MG63 (cell line): ENCODE measurements around the gene ATP2B2. TPM values are rescaled to one million over a fixed set of nuclear protein-coding genes. Genes with fewer than 3 reads are reported as not detected.

ENCODE experiments used
- DNase-seq: peaks from one replicate; pipeline ENCODE4 v3.0.0-alpha.2; 2020
- H3K27me3 ChIP-seq: fragments of 250-450 bp; sonication (Bioruptor Pico); 2 replicates; pipeline ENCODE4 v1.5.1; 2020; ENCODE audit warnings: mild to moderate bottlenecking, moderate library complexity
- H3K36me3 ChIP-seq: fragments of 250-450 bp; sonication (Bioruptor Pico); 2 replicates; pipeline ENCODE4 v1.5.1; 2020; ENCODE audit warnings: mild to moderate bottlenecking, moderate library complexity
- H3K4me3 ChIP-seq: fragments of 250-450 bp; sonication (Bioruptor Pico); 2 replicates; pipeline ENCODE4 v1.5.1; 2020; ENCODE audit warnings: mild to moderate bottlenecking, moderate library complexity
- H3K9me3 ChIP-seq: fragments of 250-450 bp; sonication (Bioruptor Pico); 2 replicates; pipeline ENCODE4 v1.5.1; 2020; ENCODE audit warnings: mild to moderate bottlenecking, moderate library complexity
- total RNA-seq: library from RNA; depleted of rRNA; stranded (reverse); fragments of >200 nt; shearing (Covaris generic); gene quantifications from 2 replicates; pipeline ENCODE4 v1.2.3, GENCODE V29; 2014; ENCODE audit warnings: low replicate concordance

The ATP2B2 gene
- total RNA-seq, 1 experiment from 2014 or later: 0.03 TPM

DNA sequence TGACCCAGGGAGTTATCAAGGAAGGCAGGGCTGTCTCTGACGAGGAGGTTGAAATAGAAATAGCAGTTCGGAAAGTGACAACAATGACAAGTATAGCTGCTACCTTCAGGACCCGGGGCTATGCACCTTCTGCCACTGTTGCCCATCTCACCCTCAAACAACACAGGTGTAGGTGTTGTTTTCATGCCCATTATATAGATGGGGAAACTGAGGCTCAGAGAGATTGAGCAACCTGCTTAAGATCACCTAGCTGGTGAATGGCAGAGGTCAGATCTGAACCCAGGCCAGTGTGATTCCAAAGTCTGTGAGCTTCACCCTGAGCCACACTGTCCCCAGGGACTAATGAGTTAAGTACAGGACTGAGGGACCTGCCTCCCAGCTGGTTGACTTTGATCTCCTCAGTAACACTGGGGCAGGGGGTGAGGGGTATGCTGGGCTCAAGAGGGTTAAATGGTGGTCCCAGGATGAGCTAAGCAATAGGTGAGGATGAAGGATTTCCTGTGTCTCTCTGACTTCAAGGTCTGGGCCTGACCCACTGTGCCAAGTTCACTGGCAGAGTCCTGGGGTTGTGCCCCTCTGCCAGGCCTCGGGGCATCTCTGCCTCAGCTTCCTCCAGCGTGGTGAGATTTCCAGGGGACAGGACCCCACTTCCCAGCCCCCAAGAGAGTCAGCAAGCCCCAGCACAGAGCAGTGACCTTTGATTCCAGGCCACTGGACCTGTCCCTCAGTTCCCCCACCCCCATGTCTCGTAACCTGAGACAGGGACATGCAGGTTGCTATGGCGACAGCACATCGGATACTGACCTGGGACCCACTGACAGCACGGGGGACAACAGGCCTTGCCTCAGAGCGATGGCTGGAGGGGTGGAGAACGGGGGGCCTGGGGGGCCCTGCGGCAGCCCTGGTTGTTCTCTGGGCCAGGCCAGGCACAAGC is 35.0 kb downstream of the ATP2B2 start:
- Histone ChIP-seq H3K36me3 (no peaks in the 10 kb centered on the region), H3K27me3 (no peaks in the 10 kb centered on the region), H3K9me3 (no peaks in the 10 kb centered on the region), H3K4me3 (no peak overlapping the region)
- DNase-seq: no peak

DNA sequence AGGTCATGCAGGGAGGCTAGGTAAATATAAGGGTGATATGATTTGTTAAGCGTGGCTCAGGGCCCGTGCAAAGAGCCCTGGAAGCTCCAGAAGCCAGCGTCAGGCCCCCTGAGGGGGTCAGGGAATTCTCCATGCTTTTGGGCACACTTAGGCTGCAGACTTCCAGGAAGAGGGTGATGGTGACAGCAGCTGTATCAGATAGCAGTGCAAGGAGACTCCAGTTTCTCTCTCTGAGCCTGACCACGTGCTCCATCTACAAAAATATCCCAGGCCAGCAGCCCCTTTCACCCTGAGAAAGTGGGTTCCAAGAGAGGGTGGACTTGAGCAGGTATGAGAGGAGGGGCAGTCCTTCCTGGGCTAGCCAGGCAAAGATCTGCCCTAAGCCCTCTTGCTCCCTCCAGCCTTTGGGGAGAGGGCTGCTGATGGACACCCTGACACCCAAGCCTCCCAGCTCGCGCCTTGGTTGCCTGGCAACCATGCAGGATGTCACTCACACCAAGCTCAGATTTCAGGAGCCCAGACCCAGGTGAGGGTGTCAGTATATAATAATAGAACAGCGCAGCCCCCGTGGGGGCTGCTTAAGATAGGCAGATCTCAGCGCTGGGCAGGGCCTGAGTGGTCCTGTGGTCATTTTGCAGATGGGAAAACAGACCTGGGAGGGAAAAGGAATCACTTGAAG is 35.8 kb downstream of the ATP2B2 start:
- DNase-seq: no peak
- H3K9me3 ChIP-seq: no peaks in the 10 kb centered on the region
- no peaks in the 10 kb centered on the region for H3K27me3 ChIP-seq
- H3K36me3 ChIP-seq: no peaks in the 10 kb centered on the region
- no peak overlapping the region for H3K4me3 ChIP-seq

DNA sequence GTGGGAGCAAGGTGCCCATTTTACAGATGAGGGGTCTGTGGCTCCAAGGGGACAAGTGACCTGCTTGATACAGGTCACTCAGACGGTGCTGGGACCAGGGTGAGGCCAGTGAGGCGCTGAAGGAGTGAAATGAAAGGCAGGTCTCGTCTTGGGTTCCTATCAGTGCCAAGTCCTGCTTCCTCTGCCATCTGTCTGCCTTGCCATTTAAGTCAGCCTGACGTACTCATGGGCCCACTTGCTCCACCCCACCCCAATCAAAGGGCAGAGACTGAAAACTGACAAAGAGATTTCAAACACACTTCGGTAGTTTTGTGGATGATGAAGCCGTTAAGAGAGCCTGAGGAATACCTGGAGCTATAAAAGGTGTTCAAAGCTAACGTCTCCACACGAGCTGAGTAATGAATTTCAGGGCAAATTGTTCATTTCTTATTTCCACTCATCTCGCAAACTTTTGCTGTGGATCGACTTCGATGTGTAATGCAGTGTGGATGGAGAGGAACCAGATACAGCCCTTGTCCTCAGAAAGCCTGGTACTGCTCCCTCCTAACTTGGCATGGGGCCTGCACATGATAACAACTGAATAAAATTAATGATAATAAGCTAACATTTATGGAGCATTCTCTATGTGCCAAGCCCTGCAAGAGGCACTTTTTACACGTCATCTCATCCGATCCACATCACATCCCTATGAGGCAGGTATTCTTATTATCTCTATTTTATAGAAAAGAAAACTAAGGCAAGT is 36.6 kb downstream of the ATP2B2 start:
- no peak for DNase-seq
- no peaks in the 10 kb centered on the region for H3K36me3 ChIP-seq
- no peaks in the 10 kb centered on the region for H3K27me3 ChIP-seq
- H3K9me3 ChIP-seq: no peaks in the 10 kb centered on the region
- H3K4me3 ChIP-seq: no peak overlapping the region

DNA sequence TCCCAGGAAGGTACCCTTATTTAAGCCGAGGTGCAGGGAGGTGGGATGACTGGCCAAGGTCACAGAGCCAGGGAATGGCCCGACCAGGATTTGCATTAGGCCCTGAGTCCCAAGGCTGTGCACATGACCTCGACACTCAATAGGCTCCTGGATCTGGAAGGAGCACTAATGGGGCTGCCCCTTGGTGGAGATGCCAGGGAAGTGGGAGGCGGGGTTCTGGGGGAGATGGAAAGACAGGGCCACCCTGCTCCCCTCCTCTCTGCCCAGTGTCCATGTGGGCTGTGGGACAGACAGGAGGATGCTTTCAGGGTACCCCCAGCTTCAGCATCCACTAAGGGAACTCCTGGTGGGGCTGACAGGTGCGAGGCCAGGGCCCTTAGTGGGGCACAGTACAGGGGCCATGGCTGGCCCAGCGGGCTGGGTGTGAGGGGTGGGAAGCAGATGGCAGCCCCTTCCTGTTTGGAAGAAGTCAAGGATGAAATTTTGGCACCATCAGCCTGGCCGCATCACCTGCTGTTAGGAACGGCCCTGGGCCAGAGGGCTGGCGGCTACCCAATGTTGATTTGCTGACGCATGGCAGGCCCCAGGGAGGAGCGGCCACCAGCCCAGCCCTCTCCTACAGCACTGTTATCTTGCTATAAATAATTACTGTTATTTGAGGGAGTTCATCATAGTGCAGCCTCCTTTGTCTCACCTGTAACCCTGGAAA is 37.3 kb downstream of the ATP2B2 start:
- H3K9me3 ChIP-seq: no peaks in the 10 kb centered on the region
- H3K4me3 ChIP-seq: no peak overlapping the region
- H3K36me3 ChIP-seq: no peaks in the 10 kb centered on the region
- DNase-seq: no peak
- H3K27me3 ChIP-seq: no peaks in the 10 kb centered on the region

DNA sequence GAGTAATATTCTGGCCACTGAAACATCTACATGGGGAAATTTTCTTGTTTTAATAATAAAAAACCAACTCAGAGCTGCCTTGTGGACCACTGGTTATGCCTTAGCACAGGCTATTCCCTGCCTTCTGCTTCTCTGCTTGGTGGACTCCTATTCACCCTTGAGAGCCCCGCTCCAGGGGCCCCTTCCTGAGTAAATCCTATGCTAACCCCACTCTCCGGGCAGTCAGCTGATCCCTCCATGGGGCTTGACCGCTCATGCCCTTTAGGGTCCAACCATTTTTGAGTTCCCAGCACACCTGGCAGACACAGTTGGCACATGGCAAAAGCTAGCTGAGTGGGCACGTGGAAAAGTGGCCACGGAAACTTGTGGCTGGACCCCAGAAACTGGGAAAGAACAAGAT is 38.2 kb downstream of the ATP2B2 start:
- no peak for DNase-seq
- H3K9me3 ChIP-seq: no peaks in the 10 kb centered on the region

DNA sequence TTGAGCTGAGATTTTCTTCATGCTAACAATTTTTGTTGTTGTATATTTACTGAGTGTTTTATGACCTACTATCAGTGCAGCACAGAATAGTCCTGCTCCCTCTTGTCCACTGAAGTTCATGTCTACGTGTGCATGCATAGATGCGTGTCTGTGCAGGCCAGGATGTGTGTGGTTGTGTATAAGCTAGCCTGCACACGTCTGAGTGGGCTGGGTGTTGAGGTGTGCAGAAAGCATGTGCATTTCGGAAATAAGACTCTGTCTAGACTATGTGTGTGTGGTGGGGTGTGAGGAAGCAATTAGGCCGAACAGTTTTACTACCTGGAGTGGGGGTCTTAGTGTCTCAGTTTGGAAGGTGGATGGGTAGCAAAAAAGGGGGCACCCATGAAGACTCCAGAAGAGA is 39.2 kb downstream of the ATP2B2 start:
- H3K27me3 ChIP-seq: no peaks in the 10 kb centered on the region

More for the DNA sequence above, 38.2 kb downstream of the ATP2B2 start:
- Histone ChIP-seq H3K4me3 (no peak overlapping the region), H3K36me3 (no peaks in the 10 kb centered on the region), H3K27me3 (no peaks in the 10 kb centered on the region)

DNA sequence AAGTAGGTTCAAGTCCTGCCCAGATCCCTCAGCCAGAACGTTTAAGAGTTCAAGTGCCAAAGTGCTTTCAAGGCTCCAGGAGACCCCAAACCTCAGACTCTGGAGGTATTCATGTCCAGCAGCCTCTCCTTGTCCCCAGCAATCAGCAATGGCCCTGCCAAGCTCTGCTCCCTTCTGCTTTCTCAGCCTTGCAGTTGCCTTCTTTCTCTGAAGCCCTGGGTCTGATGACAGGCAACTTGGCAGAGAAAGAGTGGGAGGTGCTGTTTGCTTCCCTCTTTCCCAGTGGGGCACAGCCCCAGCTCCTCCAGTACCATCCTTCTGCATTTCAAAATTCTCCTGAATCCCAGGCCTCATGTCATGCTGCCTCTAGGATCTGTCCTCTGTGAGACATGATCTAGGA is 40.2 kb downstream of the ATP2B2 start:
- no peak for DNase-seq

More for the DNA sequence above, 39.2 kb downstream of the ATP2B2 start:
- Histone ChIP-seq H3K36me3 (no peaks in the 10 kb centered on the region), H3K4me3 (no peak overlapping the region), H3K9me3 (no peaks in the 10 kb centered on the region)
- no peak for DNase-seq

DNA sequence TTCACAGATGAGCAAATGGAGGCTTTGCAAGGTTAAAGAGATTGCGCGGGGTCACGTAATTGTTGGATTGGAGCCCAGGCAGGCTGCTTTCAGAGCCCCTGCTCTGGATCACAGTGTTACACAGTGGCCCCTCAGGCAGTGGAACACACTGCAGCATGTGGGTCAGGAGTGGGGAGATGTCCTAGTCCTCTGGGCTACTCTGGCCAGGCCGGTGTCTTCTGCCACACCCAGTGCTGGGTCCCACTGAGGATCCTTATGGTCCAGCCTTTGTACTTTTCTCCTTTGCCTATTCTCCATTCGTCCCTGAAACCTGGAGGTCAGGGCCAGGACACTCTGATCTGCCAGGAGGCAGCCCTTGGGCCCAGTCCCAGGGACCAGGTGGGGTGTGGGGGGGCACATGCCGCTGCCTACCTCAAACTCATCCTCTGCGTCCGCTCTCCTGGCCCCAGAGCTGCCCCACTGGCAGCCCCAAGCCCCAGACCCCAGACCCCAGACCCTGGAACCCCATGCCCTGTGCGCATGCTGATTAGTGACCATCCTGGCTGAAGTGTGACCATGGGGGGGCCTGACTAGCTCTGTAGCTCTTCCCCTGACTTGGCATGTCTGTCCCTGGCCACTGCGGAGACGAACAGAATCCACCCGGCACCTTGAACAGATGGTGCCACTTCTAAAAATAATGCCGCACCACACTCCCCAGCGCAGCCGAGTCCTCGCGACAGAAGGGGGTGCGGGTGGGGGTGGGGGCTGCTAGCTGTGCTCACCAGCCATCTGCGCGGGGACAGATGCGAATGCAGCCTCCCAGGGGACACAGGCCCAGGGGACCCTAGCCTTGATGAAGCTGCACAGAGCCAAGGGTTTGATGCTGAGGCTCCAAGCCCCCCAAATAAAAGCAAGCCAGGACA is 41.6 kb downstream of the ATP2B2 start:
- Histone ChIP-seq H3K27me3 (no peaks in the 10 kb centered on the region), H3K9me3 (no peaks in the 10 kb centered on the region), H3K4me3 (no peak overlapping the region), H3K36me3 (no peaks in the 10 kb centered on the region)
- DNase-seq: no peak

More for the DNA sequence above, 40.2 kb downstream of the ATP2B2 start:
- Histone ChIP-seq H3K27me3 (no peaks in the 10 kb centered on the region), H3K36me3 (no peaks in the 10 kb centered on the region), H3K4me3 (no peak overlapping the region), H3K9me3 (no peaks in the 10 kb centered on the region)

DNA sequence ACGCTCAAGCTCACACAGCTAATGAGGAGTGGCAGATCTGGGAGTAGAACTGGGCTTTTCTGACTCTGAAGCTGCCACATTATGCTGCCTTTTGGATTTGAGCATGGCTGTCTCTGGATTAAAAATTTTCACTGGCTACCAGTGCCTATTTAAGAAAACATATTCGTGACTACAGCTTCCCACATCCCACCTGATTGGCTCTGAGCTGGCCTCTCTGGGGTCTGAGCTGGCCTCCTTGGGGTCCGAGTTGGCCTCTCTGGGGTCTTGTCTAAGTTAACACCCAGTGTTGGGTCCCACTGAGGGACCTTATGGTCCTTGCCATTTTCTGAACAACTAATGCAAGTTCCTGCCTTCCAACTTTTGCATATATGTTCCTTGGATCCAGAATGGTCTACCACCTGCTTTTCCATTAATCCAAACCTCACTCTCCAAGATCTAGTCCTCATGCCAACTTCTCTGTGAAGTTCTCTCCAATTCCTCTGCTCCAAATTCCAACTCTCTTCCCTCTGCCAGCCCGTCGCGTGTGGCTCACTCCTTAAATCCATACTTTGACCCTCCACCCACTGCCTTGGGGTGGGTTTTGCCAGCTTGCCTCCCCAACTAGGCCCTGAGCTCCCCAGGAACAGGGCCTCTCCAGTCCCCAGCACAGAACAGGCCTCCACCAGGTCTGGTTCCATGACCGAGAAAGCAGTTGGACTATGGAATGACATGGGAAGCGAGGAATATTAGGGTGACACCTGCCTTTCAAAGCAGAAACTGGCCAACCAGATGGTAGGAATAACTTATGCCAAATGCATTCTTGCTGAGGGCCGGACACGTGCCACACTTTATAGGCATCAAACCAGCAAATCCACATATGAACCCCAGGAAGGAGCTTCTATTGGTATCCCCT is 42.5 kb downstream of the ATP2B2 start:
- Histone ChIP-seq H3K4me3 (no peak overlapping the region), H3K36me3 (no peaks in the 10 kb centered on the region), H3K27me3 (no peaks in the 10 kb centered on the region), H3K9me3 (no peaks in the 10 kb centered on the region)
- no peak for DNase-seq

DNA sequence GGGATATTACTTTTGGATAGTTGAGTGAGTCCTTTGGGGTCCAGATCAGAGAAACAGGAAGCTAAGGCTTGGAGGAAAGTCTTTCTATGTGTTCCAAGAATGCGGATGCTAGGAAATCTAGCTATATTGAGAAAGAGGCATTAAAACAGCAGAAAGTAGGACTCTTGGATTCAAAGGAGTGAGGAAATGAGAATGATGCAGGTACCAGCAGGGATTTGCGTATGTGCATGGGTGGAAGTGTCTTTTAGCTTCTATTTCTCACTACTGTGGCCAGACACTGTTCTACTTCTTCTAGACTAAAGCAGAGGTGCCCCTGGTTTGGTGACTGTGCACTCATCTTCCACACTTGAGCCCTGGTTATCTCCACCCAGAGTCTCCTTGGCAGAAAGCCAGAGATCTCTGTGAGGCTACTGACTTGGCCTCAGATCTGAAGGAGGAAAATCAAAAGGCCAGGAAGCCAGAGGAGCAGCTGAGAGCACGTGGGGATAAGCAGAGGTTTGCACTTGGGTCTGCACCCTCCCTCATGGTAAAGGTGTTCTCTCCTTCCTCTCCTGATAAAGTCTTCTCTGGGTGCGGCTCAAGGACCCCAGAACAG is 44.3 kb downstream of the ATP2B2 start:
- Histone ChIP-seq H3K4me3 (no peak overlapping the region), H3K27me3 (no peaks in the 10 kb centered on the region), H3K9me3 (no peaks in the 10 kb centered on the region), H3K36me3 (no peaks in the 10 kb centered on the region)
- no peak for DNase-seq

DNA sequence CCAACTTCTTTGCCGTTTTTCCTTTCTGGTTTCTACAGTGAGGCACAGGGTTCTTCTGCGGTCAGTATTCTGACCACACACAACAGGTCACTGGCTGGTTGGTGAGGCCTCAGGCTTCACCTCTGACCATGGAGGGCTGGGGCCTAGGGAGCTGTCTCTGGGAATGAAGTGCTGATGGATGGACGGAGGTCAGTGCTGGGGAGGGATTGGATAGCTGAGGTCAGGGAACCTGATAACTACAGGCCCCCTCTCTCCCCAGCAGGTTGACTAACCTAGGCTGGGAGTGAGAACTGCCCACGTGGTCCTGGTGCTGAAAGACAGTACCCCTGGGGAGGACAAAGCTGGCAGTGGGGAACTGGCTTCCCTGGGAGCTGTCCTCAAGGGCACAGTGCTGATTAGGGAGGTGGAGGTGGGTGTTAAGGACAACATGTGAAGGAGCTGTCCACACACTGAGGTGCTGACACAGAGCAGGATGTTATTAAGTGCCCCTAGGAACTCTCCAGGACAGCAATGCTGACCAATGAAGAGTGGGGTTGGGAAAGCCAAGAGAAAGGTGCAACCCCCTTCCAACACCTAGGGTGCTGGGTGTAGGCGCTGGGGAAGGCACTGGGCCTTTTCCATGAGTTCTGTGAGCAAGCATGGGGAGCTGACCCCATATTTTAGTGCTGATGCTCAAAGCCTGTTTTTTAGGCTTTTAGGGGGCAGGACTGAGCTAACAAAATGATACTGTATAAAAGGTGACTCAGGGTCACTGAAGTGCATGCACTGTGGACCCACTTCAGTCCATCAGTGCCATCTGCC is 45.2 kb downstream of the ATP2B2 start:
- DNase-seq: peak; percentile 67
- no peak overlapping the region for H3K4me3 ChIP-seq
- H3K27me3 ChIP-seq: no peaks in the 10 kb centered on the region
- no peaks in the 10 kb centered on the region for H3K9me3 ChIP-seq
- no peaks in the 10 kb centered on the region for H3K36me3 ChIP-seq

DNA sequence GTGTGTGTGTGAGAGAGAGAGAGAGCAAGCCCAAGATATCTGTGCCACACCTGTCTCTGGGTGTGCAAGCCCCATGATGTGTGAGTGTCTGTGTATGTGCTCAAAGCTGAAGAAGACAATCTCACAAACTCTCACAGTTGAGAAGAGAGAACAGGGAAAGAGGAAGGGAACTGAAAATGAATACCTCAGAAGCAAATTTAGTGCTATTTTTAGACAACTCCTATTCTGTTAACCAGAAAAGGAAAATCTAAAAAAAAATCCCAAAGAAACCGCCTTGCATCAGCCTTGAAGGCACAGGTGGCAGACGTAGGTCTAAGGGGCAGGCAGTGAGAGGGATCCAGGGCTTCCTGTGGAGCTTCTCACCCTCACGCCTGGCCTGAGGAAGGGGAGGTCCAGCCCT is 47.8 kb downstream of the ATP2B2 start:
- no peaks in the 10 kb centered on the region for H3K9me3 ChIP-seq
- no peaks in the 10 kb centered on the region for H3K36me3 ChIP-seq
- DNase-seq: no peak
- no peak overlapping the region for H3K4me3 ChIP-seq
- H3K27me3 ChIP-seq: no peaks in the 10 kb centered on the region

DNA sequence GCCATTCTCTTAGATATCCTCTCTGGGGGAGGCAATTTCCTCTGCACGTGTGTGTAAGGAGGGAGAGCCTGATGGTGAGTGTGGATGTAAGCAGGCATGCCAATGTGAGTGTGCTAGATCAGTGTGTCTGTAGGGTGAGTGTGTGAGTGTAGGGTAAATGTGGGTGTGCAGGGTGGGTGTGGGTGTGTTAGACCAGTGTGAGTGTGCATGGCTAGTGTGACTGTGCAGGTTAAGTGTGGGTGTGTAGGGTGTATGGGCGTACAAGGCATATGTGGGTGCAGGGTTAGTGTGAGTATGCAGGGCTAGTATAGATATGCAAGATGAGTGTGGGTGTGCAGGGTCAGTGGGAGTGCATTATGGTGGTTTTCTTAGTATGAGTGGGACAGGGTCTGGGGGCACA is 48.4 kb downstream of the ATP2B2 start:
- Histone ChIP-seq H3K4me3 (no peak overlapping the region), H3K27me3 (no peaks in the 10 kb centered on the region), H3K9me3 (no peaks in the 10 kb centered on the region), H3K36me3 (no peaks in the 10 kb centered on the region)
- DNase-seq: no peak

DNA sequence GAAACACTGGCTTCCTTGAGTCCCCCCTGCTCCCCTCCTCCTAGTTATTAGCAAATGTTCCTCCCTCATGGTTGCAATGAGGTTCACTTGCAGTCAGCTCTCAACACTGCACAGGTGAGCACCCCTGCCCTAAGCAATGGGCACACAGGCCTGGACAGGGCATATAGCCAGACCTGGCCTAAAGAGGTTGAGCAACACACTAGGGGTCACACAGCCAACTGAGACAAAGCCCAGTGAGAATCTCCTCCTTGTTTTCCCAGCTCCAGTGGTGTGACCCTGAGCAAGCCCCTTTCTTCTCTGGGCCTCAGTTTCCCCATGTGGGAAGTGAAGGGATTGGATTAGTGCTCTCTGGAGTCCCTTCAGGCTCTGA is 49.9 kb downstream of the ATP2B2 start:
- Histone ChIP-seq H3K4me3 (no peak overlapping the region), H3K36me3 (no peaks in the 10 kb centered on the region), H3K9me3 (no peaks in the 10 kb centered on the region), H3K27me3 (no peaks in the 10 kb centered on the region)
- no peak for DNase-seq
